Measurements from ENCODE around the gene EFNA3. TPM values are rescaled to one million over a fixed set of nuclear protein-coding genes. Genes with fewer than 3 reads are reported as not detected.

EFNA3 gene
- total and polyA plus RNA-seq, 9 of the 15 experiments (the other 6 are each of a cell fraction or from before 2014, with no cell fraction given): 0.59 to 7.9 (median 4.7) TPM

- TF ChIP-seq, protein P1, sequence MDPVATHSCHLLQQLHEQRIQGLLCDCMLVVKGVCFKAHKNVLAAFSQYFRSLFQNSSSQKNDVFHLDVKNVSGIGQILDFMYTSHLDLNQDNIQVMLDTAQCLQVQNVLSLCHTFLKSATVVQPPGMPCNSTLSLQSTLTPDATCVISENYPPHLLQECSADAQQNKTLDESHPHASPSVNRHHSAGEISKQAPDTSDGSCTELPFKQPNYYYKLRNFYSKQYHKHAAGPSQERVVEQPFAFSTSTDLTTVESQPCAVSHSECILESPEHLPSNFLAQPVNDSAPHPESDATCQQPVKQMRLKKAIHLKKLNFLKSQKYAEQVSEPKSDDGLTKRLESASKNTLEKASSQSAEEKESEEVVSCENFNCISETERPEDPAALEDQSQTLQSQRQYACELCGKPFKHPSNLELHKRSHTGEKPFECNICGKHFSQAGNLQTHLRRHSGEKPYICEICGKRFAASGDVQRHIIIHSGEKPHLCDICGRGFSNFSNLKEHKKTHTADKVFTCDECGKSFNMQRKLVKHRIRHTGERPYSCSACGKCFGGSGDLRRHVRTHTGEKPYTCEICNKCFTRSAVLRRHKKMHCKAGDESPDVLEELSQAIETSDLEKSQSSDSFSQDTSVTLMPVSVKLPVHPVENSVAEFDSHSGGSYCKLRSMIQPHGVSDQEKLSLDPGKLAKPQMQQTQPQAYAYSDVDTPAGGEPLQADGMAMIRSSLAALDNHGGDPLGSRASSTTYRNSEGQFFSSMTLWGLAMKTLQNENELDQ (CRISPR knock-in tag; IDR thresholded peaks at IDR 0.05; ENCODE audit: borderline replicate concordance): no peak
- no peak for TF ChIP-seq RBM14 (IDR thresholded peaks at IDR 0.05; ENCODE audit: borderline replicate concordance, insufficient read depth, low read depth, low read length)
- no peak for TF ChIP-seq ZNF780A (CRISPR knock-in tag; IDR thresholded peaks at IDR 0.05)
- no peak for TF ChIP-seq ZNF384 (IDR thresholded peaks at IDR 0.05; ENCODE audit: low read depth, low read length)
- peak; percentile 27; the same call in 1 of the 2 replicates for TF ChIP-seq NFIC (IDR thresholded peaks at IDR 0.05)
- TF ChIP-seq, protein P2, sequence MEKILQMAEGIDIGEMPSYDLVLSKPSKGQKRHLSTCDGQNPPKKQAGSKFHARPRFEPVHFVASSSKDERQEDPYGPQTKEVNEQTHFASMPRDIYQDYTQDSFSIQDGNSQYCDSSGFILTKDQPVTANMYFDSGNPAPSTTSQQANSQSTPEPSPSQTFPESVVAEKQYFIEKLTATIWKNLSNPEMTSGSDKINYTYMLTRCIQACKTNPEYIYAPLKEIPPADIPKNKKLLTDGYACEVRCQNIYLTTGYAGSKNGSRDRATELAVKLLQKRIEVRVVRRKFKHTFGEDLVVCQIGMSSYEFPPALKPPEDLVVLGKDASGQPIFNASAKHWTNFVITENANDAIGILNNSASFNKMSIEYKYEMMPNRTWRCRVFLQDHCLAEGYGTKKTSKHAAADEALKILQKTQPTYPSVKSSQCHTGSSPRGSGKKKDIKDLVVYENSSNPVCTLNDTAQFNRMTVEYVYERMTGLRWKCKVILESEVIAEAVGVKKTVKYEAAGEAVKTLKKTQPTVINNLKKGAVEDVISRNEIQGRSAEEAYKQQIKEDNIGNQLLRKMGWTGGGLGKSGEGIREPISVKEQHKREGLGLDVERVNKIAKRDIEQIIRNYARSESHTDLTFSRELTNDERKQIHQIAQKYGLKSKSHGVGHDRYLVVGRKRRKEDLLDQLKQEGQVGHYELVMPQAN (IDR thresholded peaks at IDR 0.05; ENCODE audit: borderline replicate concordance): peak; percentile 67; the same call in 1 of the 2 replicates
- no peak for TF ChIP-seq CEBPG (CRISPR knock-in tag; IDR thresholded peaks at IDR 0.05)
- TF ChIP-seq CEBPG (tag; conservative IDR thresholded peaks at IDR 0.05 in 1 of 2, IDR thresholded peaks at IDR 0.05 in 1 of 2): no peak
- peak; percentile 100 for TF ChIP-seq ESRRA (IDR thresholded peaks at IDR 0.05; ENCODE audit: borderline replicate concordance, low read depth)
- no peak for TF ChIP-seq JUNB (CRISPR knock-in tag; conservative IDR thresholded peaks at IDR 0.05)
- peak; percentile 100 for TF ChIP-seq BCOR (IDR thresholded peaks at IDR 0.05)
- no peak for TF ChIP-seq ZNF143 (CRISPR knock-in tag; IDR thresholded peaks at IDR 0.05)
- peak; percentile 97 for TF ChIP-seq SMARCA5 (IDR thresholded peaks at IDR 0.05)
- no peak for TF ChIP-seq FOXJ3 (CRISPR knock-in tag; IDR thresholded peaks at IDR 0.05)
- no peak for TF ChIP-seq CGGBP1 (CRISPR knock-in tag; IDR thresholded peaks at IDR 0.05)
- TF ChIP-seq HDGF (IDR thresholded peaks at IDR 0.05): peak; percentile 92
- TF ChIP-seq NBN (IDR thresholded peaks at IDR 0.05; ENCODE audit: low read depth): 0 out of 2 replicates have a peak, but pooled peaks have one; percentile 81
- peak; percentile 58 to 83; a peak in 3 of 4 replicates for TF ChIP-seq HDAC1 (IDR thresholded peaks at IDR 0.05)
- TF ChIP-seq ZNF140 (CRISPR knock-in tag; IDR thresholded peaks at IDR 0.05): no peak
- TF ChIP-seq GATA2 (CRISPR knock-in tag; IDR thresholded peaks at IDR 0.05): 0 out of 2 replicates have a peak, but pooled peaks have one; percentile 14
- no peak for TF ChIP-seq SNRNP70 (optimal IDR thresholded peaks at IDR 0.05; ENCODE audit: low read depth, low read length)
- TF ChIP-seq RBM25 (IDR thresholded peaks at IDR 0.05; ENCODE audit: low read depth, low read length, severe bottlenecking): peak; percentile 98
- no peak for TF ChIP-seq SP1 (CRISPR knock-in tag; IDR thresholded peaks at IDR 0.05)
- TF ChIP-seq ZNF766 (CRISPR knock-in tag; conservative IDR thresholded peaks at IDR 0.05): no peak
- no peak for TF ChIP-seq HDAC6 (IDR thresholded peaks at IDR 0.05; ENCODE audit: low read depth, low read length)
- TF ChIP-seq NFXL1 (CRISPR knock-in tag; IDR thresholded peaks at IDR 0.05): no peak
Observed at GRCh38 chr1:155064111-155064831, 14.4 kb upstream of the EFNA3 start (continued).
